GM12874 (cell line): ENCODE results near the gene JOSD1.
A peak's percentile ranks its signal among the peaks of the same experiment; 100 is the strongest.

Experiments used
- CTCF ChIP-seq: IDR thresholded peaks from 2 replicates; pipeline ENCODE4 v1.5.1; 2011; ENCODE audit warnings: low read depth, mild to moderate bottlenecking, control low read depth, low read length, moderate library complexity; ENCODE audit not compliant: insufficient read depth

Gene JOSD1

GRCh38 chr22:38696606-38697424, 3.9 kb downstream of the JOSD1 start:
- no peak for TF ChIP-seq CTCF

- TF ChIP-seq CTCF: no peak
Observed at GRCh38 chr22:38694940-38695339, 5.8 kb downstream of the JOSD1 start.

GRCh38 chr22:38694049-38694448, 6.7 kb downstream of the JOSD1 start:
- TF ChIP-seq CTCF: no peak

GRCh38 chr22:38689651-38690050, 11.1 kb downstream of the JOSD1 start:
- no peak for TF ChIP-seq CTCF

GRCh38 chr22:38685761-38686160, 15.0 kb downstream of the JOSD1 start:
- no peak for TF ChIP-seq CTCF

GRCh38 chr22:38684895-38685294, 15.8 kb downstream of the JOSD1 start:
- no peak for TF ChIP-seq CTCF

GRCh38 chr22:38681582-38682335, 19.0 kb downstream of the JOSD1 start, which contains the start of gene TOMM22:
Gene TOMM22, plus strand, starts transcription at chr22:38681957. Its CDS starts 22 bp downstream, at chr22:38681979.
- peak; percentile 81 for TF ChIP-seq CTCF
